HG02943 (cell line): ENCODE data around the gene P4HA1.
"Not testable (repeated sequence)": the region's sequence is repeated elsewhere in the genome, so short reads cannot be mapped to it uniquely, and the experiment has no call there.

Source experiments
- ATAC-seq: cut with Tn5 transposase; IDR thresholded peaks from one replicate; pipeline ENCODE4 v1.9.1; 2021; ENCODE audit warnings: mild to moderate bottlenecking, low read depth, moderate library complexity; ENCODE audit not compliant: unreplicated experiment

Gene P4HA1

DNA sequence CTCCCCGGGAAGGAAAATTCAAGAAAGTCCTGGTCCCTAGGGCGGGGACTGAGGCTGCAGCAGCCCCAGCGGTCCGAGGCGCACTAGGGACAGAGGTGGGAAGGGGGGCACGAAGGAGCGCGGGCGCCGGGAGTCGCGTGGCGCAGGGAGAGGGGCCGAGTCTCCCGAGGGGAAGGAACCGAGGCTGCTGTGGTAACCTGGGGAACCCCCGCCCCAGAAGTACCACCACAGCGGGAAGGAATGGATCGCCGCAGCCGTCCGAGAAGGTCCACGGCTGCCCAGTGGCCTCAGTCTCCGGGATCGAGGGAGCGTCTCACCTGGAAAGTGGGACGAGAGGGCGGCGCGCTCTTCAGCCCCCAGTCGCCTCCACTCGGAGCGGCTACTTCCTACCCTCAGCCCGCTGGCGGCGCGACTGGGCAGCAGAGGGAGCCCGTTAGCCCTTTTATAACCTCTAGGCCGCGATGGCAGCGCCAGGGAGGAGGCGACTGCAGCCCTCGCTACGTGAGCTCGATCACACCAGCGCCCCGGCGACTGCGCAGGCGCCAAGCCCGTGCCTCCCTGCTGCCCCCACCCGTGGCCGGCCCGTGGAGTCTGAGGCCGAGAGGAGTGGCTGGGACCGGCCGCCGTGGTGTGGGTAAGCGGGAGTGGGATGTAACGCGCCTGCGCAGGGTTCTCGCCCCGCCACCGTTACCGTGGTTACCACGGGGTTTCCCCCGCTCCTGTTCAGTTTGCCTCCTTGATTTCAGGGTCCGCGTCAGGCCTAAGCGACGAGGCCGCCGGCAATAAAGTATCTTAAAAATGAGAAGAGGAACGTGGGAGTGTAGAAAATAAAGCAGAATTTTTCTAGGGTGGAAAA lies at the start of gene P4HA1:
TSS of gene P4HA1 (minus strand) at position 418 of the 856 bp plus-strand sequence. CDS start 21,983 bp downstream, outside the sequence.
- ATAC-seq, result peak; percentile 78

DNA sequence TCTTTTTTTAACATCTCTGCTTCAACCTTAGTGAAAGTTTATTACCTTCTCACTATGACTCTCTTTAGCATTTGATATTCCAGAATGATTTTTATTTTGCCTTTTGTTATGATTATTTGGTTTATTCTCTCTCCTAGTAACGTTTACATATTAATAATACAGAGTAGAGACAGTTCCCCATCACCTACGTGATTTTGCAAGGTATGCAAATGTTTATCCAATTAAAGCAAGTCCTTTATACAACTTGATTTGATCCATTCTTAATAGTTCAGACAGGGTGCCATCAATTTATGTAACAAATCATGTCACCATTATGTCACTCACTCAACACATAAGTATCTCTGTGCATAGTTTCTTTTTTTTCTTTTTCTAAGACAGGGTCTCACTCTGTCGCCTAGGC lies 44.9 kb upstream of the P4HA1 start:
- no peak for ATAC-seq

DNA sequence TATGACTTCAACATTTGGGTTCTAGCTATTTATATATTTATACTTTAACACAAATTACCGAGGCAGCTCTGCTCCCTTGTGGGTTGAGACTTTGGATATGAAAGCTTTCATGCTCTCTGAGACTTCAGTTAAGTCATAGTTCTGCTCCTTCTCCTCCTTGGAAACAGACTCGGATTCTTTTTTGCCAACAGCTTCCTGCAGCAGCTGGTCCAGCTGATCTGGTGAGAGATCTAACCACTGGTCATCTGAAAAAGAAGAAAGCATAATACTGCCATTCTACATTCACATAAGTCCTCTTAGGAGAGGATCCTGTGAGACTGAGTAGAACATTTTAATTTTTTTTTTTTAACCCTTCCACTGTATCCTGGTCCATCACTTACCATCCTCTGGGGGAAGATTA lies 42.6 kb upstream of the P4HA1 start:
- ATAC-seq, result no peak

DNA sequence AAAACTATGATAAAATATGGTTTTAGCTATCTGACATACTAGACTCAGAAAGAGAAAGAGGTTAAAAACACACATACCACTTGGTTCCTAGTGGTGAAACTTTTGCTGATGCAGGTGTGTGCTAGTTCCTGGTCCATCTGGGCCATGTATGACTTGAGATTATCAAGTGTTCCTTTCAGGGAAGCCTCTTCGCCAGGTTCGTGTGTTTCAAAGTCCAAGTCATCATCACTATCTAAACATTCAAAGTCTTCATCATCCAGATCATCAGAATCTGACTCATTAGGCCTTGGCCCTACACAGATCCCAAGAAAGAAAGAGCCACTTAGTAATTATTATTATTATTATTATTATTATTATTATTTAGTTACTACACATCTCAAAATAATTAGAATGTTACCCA lies 40.0 kb upstream of the P4HA1 start:
- no peak for ATAC-seq

DNA sequence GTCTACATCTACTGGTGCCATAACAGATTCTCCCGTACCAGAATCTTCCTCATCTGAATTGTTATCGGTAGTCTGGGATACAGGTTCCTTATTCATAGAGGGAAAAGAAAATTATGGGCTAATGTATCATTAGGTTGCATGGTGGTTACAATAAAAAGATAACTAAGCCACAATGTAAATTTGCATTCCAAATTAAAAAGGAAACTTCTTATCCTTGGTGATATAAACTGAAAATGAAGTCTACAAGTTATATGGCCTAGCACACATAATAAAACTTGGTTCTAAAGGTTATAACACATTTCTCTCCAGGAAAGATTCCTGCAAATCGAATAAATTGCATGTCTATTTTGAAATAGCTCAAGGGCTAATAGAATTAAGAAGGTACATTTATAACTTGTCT lies 38.1 kb upstream of the P4HA1 start:
- no peak for ATAC-seq

DNA sequence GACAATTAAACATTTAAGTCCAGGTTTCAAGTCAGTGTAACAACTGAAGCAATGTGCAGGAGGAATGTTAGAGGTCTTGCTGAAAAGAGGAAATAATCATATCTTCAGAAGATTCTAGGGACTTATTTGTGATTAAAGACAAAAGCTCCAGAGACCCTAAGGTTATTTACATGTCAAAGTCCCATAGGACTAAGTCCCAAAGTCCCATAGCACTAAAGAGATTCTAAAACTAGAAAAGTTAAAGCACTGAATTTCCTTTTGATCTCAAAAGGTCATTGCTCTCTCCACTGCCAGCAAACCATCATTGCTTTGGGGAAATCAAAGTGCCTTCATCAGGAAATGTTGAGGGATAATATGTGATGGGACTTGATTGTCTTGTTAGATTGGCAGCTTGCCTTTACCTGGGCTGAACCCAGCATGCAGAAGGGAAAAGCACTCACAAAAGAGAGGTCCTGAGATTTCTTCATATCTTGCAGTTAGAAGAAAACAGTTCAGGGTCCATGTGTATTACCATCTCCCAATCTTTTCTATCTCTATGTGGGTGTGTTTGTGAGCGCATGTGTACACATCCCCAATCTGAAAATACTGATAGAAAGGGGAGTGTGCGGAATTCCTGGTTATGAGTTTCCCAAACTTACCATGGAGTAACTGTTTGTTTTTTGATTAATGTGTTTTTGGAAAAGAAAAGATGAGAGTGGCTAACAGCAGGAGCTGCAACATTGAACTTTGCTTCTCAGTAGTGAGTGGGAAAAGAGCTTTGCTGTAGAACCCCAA lies 35.4 kb upstream of the P4HA1 start:
- ATAC-seq, result no peak

DNA sequence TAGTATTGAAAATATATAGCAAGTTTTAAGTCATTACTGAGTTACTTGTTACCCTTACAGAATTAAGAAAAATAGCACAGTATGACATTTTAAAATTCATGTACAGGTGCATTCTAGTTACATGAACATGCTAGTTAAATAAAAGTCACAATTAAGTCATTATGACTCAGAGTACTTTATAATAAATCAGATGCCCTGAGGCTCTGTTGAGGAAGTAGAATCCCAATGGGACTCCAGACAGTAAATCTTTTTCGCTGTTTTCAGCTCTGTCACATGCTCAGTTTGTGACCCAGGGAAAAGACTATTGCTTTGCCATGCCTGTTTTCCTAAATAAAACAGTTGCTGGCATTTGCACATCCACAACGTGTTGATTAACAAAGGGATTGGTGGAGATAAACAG lies 34.6 kb upstream of the P4HA1 start:
- ATAC-seq, result no peak

DNA sequence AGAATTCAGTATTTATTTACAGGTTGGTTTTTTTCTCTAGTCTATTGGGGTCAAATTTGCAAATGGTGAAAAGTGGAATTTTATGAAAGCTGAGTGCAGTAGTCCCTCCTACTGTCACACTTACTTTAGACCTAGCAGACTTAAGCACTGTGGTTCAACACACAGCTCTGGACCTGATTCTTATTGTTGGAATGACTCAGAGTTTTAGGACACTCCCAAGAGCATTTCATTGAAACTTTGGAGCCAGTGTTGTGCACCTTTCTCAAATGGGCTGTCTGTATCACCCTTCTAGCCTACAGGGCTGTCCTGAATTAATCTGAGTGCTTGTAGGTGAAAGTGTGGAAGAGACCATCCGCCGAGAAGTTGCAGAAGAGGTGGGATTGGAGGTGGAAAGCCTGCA lies 29.7 kb upstream of the P4HA1 start:
- ATAC-seq, result no peak

DNA sequence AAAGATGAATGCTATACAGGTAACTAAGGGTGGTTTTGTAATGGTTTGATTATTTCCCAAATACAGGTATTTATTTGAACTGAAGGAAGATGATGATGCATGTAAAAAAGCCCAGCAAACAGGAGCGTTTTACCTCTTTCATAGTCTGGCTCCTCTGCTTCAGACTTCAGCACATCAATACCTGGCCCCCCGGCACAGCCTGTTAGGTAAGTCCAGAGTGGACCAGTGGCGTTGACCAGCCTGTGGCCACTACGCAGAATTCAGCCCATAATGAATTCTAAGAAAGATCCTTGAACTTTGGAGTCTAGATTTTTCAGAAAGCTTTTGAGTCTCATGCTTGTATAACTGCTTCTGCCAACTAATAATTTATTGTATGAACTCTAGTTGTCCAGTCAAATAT lies 23.3 kb upstream of the P4HA1 start:
- no peak for ATAC-seq

DNA sequence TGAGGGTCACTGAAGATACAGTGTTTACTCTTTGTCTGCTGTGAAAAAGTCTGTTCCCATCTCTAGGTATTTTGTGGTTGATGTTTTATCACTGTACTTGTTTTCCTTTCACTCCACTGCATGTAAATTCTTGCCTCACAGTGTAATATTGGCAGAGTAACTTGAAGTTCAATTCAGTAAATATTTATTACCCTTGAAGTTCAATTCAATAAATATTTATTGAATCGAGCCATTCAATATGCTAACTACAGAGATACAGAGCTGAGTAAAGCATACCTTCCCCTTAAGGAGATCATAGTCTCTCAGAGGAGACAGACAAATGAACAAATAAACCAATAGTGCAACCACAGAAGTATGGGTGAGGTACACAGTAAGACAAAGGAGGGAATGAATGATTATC lies 22.8 kb upstream of the P4HA1 start:
- ATAC-seq, result no peak

DNA sequence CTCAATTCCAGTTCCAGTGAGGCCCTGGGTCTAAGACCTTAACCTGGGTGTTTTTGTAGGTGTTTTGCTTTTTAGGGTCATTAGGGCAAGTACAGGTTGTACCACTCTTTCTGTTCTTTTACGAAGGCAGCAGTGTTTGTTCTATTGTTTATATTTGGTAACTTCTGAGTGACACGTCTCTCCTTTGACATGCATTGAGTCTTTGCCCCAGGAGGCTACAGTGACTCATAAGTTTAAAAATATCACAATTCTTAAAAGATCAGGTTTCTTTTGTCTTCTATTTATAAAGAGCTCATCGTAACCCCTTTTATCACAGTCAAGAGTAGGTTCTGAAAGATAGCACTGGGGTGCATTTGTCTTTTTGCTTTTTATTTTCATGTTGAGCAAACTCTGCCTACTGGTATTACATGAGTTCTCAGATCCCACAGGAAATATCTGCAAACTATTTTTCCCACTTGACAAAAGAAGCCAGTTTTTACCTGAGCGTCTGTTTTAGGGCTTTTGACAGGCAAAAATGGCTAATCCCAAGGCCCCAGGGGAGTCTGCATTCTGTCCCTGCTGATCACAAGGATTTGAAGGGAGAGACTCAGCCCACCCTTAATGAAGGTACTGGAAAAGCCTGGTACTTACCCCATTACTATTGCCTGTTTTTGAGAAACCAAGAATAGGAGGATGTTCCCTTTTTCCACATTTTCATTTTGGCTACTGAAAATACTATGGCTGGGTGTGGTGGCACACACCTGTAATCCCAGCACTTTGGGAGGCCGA lies 21.5 kb upstream of the P4HA1 start:
- ATAC-seq, result no peak

DNA sequence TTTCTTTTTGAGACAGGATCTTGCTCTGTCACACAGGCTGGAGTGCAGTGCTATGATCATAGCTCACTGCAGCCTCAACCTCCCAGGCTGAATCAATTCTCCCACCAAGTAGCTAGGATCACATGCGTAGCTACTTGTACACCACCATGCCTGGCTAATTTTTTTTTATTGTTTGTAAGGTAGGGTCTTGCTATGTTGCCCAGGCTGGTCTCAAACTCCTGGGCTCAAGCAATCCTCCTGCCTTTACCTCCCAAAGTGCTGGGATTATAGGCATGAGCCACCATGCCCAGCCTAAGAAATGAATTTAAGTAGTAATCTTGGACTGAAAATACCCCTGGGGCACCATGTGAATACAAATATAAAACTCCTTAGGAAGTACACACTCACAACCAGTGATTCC lies 19.4 kb upstream of the P4HA1 start:
- no peak for ATAC-seq

DNA sequence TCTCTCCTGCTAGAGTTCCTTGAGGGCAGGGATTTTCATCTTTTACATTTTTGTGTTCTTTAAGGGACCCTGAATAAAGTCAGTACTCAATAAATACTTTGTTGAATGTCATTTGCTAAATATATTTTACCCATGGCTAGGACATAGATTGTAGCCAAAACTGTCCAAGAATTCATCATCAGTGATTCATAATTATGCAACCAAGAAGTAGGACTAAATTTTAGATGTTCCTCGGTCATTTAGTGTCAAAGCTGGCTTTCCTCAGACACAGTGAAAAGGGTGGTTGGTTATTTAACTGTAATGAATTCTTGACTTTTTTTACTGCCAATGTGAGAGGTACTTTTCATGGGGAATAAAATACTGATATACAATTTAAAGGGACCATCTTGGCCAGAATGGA lies 16.9 kb upstream of the P4HA1 start:
- no peak for ATAC-seq

DNA sequence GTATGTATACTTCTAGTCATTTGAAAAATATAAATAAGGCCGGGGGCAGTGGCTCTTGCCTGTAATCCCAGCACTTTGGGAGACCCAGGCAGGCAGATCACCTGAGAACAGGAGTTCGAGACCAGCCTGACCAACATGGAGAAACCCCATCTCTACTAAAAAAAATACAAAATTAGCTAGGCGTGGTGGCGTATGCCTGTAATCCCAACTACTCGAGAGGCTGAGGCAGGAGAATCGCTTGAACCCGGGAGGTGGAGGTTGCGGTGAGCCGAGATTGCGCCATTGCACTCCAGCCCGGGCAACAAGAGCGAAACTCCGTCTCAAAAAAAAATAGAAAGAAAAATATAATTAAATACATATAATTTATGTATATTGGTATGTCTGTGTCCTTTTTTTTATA lies 15.4 kb upstream of the P4HA1 start:
- ATAC-seq, result not testable (repeated sequence)

DNA sequence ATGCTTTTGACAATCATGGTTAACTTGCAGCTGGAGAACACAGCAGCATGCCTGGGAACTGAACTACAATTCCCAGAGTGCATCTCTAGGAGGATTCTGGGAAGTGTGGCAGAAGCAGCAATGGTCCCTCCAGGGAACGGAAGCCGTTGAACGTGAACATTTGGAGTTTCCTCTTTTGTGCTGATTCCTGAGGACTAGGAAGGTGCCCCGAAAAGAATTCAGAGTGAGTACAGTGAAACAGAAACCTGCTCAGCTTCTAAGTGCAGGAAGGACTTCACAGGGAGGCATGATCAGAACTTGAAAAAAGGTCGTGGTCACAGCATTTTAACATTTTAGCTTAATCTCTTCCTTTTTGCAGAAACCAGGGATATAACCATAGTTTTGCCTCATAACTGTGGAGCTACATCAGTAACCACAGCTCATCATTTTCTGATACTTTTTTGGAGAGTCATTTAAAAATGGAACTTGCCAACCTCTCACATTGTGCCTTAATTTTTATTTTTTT lies 13.7 kb upstream of the P4HA1 start, which contains the start of gene NUDT13:
TSS of gene NUDT13 (plus strand) at position 111 of the 505 bp plus-strand sequence. CDS start 3,911 bp downstream, outside the sequence.
- no peak for ATAC-seq

DNA sequence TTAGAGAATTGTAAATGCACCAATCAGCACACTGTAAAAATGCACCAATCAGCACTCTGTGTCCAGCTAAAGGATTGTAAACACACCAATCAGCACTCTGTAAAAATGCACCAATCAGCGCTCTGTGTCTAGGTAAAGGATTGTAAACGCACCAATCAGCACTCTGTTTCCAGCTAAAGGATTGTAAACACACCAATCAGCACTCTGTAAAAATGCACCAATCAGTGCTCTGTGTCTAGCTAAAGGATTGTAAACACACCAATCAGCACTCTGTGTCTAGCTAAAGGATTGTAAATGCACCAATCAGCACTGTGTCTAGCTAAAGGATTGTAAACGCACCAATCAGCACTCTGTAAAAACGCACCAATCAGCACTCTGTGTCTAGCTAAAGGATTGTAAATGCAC lies 12.6 kb upstream of the P4HA1 start:
- ATAC-seq, result not testable (repeated sequence)

DNA sequence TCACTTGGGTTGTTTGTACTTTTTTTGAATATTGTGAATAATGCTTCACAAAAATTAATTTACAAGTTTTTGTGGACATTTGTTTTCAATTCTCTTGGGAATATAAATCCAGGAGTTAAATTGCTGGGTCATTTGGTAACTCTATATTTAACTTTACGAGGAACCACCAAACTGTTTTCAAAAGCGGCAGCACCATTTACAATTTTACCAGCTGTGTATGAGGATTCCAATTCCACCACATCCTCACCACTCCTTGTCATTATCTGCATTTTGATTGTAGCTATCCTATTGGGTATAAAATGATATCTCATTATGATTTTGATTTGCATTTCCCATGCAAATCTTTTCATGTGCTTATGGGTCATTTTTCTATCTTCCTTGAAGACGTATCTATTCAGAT lies 9.6 kb upstream of the P4HA1 start:
- ATAC-seq, result no peak

DNA sequence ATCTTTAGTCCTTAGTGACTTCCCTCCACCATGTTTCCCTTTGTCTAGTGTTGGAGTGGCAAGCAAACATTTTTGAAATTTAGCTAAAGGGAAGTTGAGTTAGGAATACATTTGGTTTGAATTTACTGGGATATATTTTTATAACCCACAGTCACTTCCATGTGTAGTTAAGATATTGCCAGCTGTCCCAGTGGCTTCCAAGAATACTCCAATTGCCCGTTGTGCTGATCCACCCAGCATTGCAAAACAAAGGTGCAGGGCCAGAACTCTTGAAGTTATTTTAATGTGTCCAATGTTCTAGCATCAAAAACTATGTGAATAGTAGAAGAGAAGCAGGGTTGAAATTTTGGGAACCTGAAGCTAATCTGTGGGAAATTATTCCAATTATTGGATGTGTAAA lies 2.5 kb upstream of the P4HA1 start:
- no peak for ATAC-seq

DNA sequence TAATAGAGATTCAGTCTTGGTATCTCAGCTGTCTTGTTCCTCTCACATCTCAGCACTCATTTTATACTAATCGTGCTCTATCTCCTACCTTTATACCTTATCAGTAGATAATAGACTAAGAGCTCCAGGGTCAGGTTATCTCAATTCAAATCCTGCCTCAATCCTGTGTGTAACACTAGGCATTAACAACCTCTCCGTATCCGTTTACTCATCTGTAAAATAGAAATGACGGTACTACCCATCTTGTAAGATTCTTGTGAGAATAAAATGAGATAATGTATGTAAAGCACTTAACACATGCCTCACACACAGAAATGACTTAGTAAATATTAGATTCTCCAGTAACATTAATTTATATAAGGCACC lies 622 bp upstream of the P4HA1 start:
- ATAC-seq, result peak; percentile 2

DNA sequence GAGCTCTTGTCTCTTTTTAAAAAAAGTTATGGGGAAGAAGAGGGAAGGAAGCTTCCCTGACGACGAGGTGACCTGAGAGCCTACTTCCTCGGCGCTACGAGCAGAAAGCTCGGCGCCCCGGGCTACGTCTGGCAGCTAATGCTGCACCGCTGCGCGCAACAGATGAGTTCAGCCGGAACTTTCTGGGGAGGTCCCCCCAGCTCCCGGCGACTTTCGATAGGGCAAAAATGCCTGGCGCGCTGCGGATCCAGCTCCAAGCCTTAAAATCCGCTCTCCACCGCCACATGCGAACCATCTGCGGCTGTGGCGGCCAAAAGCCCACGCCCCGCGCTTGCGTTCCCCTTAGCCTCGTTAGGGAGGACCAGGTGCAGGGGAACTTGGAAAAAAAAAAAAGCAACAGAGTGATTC lies 621 bp downstream of the P4HA1 start:
- ATAC-seq, result peak; percentile 37
